HG03175 (cell line): ENCODE measurements around the gene PRRX2.
"Not testable (repeated sequence)": the region's sequence is repeated elsewhere in the genome, so short reads cannot be mapped to it uniquely, and the experiment has no call there.

ENCODE experiments used
- ATAC-seq: cut with Tn5 transposase; IDR thresholded peaks from one replicate; pipeline ENCODE4 v1.9.1; 2021; ENCODE audit warnings: mild to moderate bottlenecking, moderate library complexity; ENCODE audit not compliant: unreplicated experiment

PRRX2 gene

DNA sequence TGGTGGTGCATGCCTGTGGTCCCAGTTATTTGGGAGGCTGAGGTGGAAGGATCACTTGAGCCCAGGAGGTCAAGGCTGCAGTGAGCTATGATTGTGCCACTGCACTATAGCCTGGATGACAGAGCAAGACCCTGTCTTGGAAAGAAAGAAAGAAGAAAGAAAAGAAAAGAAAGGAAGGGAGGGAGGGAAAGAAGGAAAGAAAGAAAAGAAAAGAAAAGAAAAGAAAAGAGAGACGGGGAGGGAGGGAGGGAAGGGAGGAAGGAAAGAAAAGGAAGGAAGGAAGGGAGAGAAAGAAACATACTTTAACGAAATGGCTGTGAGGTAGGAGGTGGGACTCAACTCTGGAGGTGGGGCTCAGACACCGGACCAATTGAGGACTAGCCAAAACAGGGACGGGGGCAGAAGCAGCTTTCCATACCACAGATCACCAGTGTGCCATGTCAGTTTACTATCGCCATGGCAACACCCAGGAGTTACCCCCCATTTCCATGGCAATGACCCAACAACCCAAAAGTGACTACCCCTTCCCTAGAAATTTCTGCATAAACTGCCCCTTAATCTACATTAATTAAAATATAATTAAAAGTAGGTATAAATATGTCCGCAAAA, 66.1 kb downstream of the PRRX2 start:
- no peak for ATAC-seq

DNA sequence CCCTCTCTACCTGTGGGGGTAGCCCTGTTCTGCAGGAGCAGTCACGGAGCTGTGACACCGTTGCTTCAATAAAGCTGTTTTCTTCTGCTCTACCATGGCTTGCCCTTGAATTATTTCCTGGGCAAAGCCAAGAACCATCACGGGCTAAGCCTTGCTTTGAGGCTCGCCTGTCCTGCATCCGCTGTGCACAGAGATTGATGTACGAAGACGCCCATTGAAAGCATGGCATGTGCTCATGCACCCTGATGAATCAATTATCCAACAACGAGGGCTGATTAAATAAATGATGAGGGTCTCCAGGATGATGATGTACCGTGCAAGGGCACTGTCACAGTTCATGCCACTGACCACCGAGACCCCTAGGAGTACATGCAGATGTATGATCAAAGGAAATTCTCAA, 66.7 kb downstream of the PRRX2 start:
- ATAC-seq, result no peak

DNA sequence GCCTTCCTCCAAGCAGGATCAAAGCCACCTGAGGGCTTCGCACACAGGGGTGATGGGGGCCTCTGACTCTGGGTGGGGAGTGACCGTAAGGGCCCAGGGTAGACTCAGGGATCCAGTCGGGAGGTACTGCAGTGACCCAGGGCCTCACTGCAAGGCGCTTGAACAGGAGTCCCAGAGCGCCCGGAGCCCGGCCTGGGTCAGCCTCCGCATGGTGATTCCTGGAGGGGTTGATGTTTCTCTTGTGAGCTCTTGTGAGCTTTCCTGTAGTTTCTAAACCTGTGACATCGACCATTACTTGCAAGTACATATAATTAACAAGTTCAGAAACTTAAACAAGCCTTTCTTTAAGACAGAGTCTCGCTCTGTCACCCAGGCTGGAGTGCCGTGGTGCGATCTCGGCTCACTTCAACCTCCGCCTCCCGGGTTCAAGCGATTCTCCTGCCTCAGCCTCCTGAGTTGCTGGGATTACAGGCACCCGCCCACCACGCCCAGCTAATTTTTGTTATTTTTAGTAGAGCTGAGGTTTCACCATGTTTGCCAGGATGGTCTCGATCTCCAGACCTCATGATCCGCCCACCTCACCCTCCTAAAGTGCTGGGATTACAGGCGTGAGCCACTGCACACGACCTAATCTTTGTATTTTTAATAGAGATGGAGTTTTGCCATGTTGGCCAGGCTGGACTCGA, 67.6 kb downstream of the PRRX2 start:
- ATAC-seq, result no peak

DNA sequence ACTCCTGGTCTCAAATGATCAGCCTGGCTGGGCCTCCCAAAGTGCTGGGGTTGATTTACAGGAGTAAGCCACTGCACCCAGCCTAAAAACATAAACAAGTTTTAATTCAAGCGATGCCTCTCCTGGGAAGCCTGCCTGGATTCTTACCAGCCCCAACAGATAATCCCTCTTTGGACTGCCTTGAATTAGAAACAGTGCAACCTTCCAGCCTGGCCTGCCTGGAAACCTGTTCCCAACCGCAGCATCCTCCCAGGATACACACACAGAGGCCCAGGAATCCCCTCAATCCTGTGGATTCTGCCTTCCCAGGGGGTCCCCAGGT, 68.1 kb downstream of the PRRX2 start:
- ATAC-seq, result no peak

- ATAC-seq, result no peak
These were observed 70.1 kb downstream of the PRRX2 start for GRCh38 chr9:129735546-129735945.

DNA sequence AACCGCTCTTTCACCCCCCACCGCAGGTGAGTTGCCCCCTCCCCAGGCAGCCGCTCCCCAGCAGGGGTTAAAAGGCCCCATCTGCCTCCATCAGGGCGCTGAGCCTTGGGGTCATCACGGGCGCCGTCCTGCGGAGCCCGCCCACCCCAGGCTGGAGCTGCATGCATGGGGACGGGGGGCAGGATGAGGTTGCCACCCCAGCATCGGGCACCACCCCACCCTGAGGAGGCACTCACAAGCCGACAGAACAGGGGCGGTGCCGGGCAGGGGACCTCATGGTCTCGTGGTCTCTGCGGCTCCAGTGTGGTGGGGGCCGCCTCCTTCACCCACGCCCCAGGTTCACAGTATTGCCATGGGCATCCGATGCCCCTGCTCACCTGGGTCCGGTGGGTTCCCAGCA, 70.9 kb downstream of the PRRX2 start:
- ATAC-seq, result no peak

- ATAC-seq, result peak; percentile 84
These were observed 72.2 kb downstream of the PRRX2 start for GRCh38 chr9:129737479-129738274.

GRCh38 chr9:129739432-129739831, 74.0 kb downstream of the PRRX2 start:
- ATAC-seq, result no peak

DNA sequence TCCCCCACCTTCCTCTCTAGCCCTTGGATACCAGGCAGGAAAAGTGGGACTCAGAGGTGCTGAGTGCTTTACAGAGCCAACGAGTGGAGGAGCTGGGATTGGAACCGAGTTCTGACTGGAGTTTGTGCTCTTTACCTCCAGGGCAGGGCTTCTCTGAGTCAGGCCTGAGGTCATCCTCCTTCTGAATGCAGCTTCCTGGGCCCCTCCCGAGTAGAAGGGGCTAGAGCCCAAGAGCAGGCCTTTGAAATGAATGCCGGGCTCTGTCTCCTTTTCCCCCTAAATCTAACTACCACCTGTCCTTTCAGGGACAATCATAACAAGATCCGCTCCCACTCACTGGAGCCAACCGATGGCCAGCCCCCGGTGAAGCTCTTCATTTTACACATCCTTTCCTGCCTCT, 74.7 kb downstream of the PRRX2 start:
- ATAC-seq, result no peak

- ATAC-seq, result no peak
These were observed 75.4 kb downstream of the PRRX2 start for GRCh38 chr9:129740666-129741464.

DNA sequence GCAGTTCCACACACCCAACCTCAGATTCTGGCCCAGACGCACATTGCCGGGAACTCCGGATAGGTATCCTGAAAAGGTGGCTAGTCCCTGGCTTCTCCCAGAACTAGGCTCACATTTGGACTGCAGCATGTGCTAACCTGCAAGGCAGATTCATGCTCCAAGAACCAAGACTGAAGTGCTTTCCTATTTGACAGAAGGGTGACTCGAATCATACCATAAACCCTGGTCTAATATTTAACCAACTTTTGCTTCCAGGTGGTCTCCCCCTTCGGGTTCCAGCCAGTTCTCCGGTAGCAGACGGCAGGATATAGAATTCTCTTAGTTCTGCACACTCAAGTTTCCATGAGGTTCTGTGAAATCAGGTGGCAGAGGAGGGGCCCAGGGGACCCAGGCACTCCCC, 79.8 kb downstream of the PRRX2 start:
- no peak for ATAC-seq

DNA sequence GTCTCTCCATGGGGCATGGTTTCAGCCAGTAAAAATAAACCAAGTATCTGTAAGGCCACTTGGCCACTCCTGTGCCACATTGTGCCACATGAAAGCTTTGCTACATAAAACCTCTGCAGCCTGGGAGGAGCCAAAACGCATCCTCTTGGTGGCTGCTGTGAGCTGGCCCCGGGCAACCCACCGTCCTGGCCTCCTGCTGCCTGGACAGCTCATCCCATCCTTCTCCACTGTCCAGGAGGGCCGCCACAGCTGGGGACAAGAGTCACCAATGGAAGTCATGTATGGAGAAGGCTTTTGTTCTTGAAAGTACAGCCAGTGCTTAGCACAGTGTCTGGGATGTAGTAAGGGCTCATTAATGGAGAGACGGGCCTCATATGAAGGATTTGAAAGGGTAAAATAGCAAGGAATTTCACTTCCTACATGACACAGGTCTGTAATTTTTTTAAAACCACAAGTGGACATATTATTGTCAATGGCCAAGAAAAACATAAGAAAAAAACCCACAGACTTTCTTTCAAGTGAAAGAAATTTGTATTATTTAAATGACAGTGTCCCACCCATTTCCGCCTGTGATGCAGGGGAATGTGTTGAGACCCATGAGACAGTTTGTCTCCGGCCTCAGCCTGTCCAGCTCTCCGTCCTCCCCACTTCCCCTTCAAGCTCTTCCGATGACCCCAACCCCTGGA, 80.8 kb downstream of the PRRX2 start:
- no peak for ATAC-seq

- ATAC-seq, result no peak
These were observed 82.8 kb downstream of the PRRX2 start for GRCh38 chr9:129748249-129748648.

DNA sequence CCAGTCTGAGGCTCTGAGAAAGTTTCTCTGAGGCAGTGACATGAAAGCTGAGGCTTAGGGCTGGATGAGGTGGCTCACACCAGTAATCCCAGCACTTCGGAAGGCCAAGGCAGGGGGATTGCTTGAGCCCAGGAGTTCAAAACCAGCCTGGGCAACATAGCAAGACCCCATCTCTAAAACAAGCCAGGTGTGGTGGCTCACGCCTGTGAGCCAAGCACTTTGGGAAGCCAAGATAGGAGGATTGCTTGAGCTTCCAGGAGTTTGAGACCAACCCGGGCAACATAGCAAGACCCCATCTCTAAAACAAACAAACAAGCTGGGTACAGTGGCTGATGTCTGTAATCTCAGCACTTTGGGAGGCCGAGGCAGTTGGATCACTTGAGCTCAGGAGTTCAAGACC, 83.6 kb downstream of the PRRX2 start:
- not testable (repeated sequence) for ATAC-seq

- ATAC-seq, result no peak
These were observed 84.1 kb downstream of the PRRX2 start for GRCh38 chr9:129749575-129749974.

GRCh38 chr9:129750013-129750638, 84.7 kb downstream of the PRRX2 start:
- no peak for ATAC-seq

GRCh38 chr9:129751841-129752801, 86.7 kb downstream of the PRRX2 start:
- no peak for ATAC-seq

- no peak for ATAC-seq
These were observed 87.7 kb downstream of the PRRX2 start, which contains the start of gene PTGES for GRCh38 chr9:129752900-129753729. Gene PTGES (minus strand): TSS chr9:129753042. CDS start chr9:129753012, 30 bp downstream.
